Caco-2 (cell line): ENCODE results near the gene ETHE1. TPM values are rescaled to one million over a fixed set of nuclear protein-coding genes. Genes with fewer than 3 reads are reported as not detected.

Experiments
- BruUV-seq: library from RNA; stranded (reverse); fragments of 400-500 nt; replicated peaks from 2 replicates; lab custom pipeline; 2021; lab: Mats Ljungman, UMichigan
- CTCF ChIA-PET: fragments of 300-600 bp; sonication (Branson Sonifier 250); formaldehyde crosslinking; loops from one replicate; lab custom pipeline; 2022; ENCODE audit warnings: antibody characterized with exemption; lab: Charles Lee
- POLR2A ChIA-PET: fragments of 300-600 bp; sonication (Branson Sonifier 250); formaldehyde crosslinking; loops from one replicate; lab custom pipeline; 2022; ENCODE audit warnings: antibody characterized with exemption; lab: Charles Lee
- DNase-seq, 2 experiments: peaks; one replicate each; pipeline versions ENCODE4 v3.0.0 to v3.0.0-alpha.2; 2020 to 2022
- H3K27me3 ChIP-seq: replicated peaks from 2 replicates; pipeline ENCODE4 v1.6.0; 2011; ENCODE audit warnings: low read length; ENCODE audit not compliant: control insufficient read depth, insufficient read depth
- H3K36me3 ChIP-seq: 2 replicates; pipeline ENCODE4 v1.5.1; 2011; ENCODE audit warnings: low read length; ENCODE audit not compliant: control insufficient read depth, insufficient read depth
- H3K4me1 ChIP-seq: fragments of 250-450 bp; sonication (Bioruptor Pico); 2 replicates; pipeline ENCODE4 v1.5.1; 2020; ENCODE audit warnings: mild to moderate bottlenecking
- H3K4me3 ChIP-seq: 2 replicates; pipeline ENCODE4 v1.5.1; 2011; ENCODE audit warnings: low read depth, mild to moderate bottlenecking, control low read depth, low read length
- H3K9me3 ChIP-seq: fragments of 250-450 bp; sonication (Bioruptor Pico); 2 replicates; pipeline ENCODE4 v1.5.1; 2020; ENCODE audit warnings: mild to moderate bottlenecking, moderate library complexity
- H3K27ac Mint-ChIP-seq: one replicate; pipeline ENCODE4 v1.8.0; 2022; ENCODE audit warnings: mixed read lengths; ENCODE audit not compliant: unreplicated experiment
- H3K27me3 Mint-ChIP-seq: one replicate; pipeline ENCODE4 v1.8.0; 2022; ENCODE audit warnings: mixed read lengths; ENCODE audit not compliant: insufficient read depth, unreplicated experiment
- H3K36me3 Mint-ChIP-seq: one replicate; pipeline ENCODE4 v1.8.0; 2022; ENCODE audit warnings: mild to moderate bottlenecking, mixed read lengths; ENCODE audit not compliant: insufficient read depth, unreplicated experiment
- H3K4me1 Mint-ChIP-seq: one replicate; pipeline ENCODE4 v1.8.0; 2022; ENCODE audit warnings: low read depth, mixed read lengths; ENCODE audit not compliant: unreplicated experiment
- H3K4me3 Mint-ChIP-seq: one replicate; pipeline ENCODE4 v1.8.0; 2022; ENCODE audit warnings: mild to moderate bottlenecking, moderate library complexity, mixed read lengths; ENCODE audit not compliant: unreplicated experiment
- H3K9me3 Mint-ChIP-seq: one replicate; pipeline ENCODE4 v1.8.0; 2022; ENCODE audit warnings: mixed read lengths; ENCODE audit not compliant: unreplicated experiment
- intact Hi-C: fragments of 100-400 bp; cut with micrococcal nuclease; formaldehyde crosslinking; loops from one replicate; pipeline ENCODE4 v1.10.0; 2022; ENCODE audit not compliant: unreplicated experiment
- total RNA-seq: library from RNA; stranded (reverse); gene quantifications from 2 replicates; pipeline ENCODE4 v1.2.3, GENCODE V29; 2022
- TF ChIP-seq, protein P1 (sequence below), 2 experiments: fragments of 200-600 bp in 1 of 2; IDR thresholded peaks; 1 replicate in 1 of 2; 2 replicates in 1 of 2; pipeline versions ENCODE4 v1.5.1 to v1.8.0; 2011 to 2022; ENCODE audit warnings: antibody characterized with exemption in 1 of 2, control low read depth in 1 of 2, inconsistent platforms in 1 of 2, low read depth in 1 of 2, low read length in 1 of 2, mild to moderate bottlenecking in 1 of 2, moderate library complexity in 1 of 2; ENCODE audit not compliant: insufficient read depth in 1 of 2, severe bottlenecking in 1 of 2, unreplicated experiment in 1 of 2

The ETHE1 gene
- total RNA-seq, 1 experiment from 2014 or later: 39.6 TPM

DNA sequence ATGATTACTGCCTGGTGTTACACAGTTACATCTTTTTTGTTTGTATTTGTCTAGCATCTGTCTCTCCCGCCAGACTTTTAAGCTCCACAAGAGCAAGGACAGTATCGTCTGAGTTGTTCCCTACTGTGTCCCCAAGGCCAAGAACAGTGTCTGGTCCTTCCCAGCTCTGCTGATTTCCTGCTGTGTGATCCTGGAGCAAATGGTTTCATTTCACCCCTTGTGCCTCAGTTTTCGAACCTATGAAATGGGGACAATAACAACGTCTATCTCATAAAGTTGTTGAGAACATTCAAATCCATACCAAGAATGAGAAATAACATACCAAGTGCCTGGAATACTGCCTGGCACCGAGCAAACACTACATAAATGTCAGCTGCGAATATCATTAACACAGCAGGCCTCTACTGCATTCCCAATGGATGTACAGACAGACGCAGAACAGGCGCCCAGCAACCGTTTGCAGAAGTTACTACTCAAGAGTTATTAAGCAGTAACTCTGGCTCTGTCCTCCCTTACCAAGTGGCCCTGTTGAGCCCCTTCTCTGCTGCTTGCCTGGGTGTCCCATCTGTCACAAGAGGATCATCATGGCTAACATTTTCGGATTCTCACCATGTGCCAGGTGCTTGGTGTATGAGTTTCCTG lies 36.9 kb upstream of the ETHE1 start:
- ChIA-PET CTCF (interaction anchor here (1.8 kb wide), 1 partner anchor 9 kb away, joined by 8 read pairs; no protein-coding TSS in a partner anchor), POLR2A (no interaction called here)
- TF ChIP-seq, protein P1, sequence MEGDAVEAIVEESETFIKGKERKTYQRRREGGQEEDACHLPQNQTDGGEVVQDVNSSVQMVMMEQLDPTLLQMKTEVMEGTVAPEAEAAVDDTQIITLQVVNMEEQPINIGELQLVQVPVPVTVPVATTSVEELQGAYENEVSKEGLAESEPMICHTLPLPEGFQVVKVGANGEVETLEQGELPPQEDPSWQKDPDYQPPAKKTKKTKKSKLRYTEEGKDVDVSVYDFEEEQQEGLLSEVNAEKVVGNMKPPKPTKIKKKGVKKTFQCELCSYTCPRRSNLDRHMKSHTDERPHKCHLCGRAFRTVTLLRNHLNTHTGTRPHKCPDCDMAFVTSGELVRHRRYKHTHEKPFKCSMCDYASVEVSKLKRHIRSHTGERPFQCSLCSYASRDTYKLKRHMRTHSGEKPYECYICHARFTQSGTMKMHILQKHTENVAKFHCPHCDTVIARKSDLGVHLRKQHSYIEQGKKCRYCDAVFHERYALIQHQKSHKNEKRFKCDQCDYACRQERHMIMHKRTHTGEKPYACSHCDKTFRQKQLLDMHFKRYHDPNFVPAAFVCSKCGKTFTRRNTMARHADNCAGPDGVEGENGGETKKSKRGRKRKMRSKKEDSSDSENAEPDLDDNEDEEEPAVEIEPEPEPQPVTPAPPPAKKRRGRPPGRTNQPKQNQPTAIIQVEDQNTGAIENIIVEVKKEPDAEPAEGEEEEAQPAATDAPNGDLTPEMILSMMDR (IDR thresholded peaks at IDR 0.05; ENCODE audit: insufficient read depth in 1 of 2, low read depth in 1 of 2, low read length in 1 of 2, severe bottlenecking in 1 of 2, unreplicated experiment in 1 of 2): no peak
- H3K36me3 ChIP-seq: peaks cover 2% of the 10 kb centered on the region; the same call in 1 of the 2 replicates
- no peak overlapping the region for H3K4me3 Mint-ChIP-seq
- no peaks in the 10 kb centered on the region for H3K27me3 Mint-ChIP-seq
- no peak overlapping the region for H3K27ac Mint-ChIP-seq
- intact Hi-C loops: no loop called here
- H3K4me1 Mint-ChIP-seq: no peaks in the 10 kb centered on the region
- H3K9me3 ChIP-seq: no peaks in the 10 kb centered on the region
- H3K36me3 Mint-ChIP-seq: peaks cover 28% of the 10 kb centered on the region
- H3K4me3 ChIP-seq: no peak overlapping the region
- no TSS peak for BruUV-seq
- DNase-seq: no peak
- H3K4me1 ChIP-seq: no peaks in the 10 kb centered on the region
- H3K9me3 Mint-ChIP-seq: no peaks in the 10 kb centered on the region
- H3K27me3 ChIP-seq: no peaks in the 10 kb centered on the region

DNA sequence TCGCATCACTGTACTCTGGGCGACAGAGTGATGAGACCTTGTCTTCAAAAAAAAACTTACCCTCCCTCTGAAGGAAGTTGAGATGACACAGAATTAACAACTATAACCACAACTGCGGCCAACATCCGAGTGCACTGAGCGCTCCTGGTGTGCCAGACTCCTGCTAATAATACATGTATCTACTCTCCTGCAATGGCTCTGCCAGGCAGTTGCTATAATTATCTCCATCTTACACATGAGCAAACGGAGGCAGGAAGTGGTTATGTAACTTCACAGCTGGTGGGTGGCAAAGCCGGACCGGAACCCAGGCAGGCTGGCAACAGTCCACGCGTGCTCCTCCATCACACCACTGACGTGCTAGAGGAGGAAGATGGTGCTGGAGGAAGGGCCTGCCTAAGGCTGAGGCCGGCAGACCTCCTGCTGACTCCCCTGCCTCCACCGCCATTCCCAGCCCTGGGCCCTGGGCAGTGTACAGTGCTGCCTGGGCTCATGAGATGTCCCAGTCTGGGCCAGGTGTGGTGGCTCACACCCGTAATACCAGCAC lies 35.8 kb upstream of the ETHE1 start:
- intact Hi-C loops: no loop called here

DNA sequence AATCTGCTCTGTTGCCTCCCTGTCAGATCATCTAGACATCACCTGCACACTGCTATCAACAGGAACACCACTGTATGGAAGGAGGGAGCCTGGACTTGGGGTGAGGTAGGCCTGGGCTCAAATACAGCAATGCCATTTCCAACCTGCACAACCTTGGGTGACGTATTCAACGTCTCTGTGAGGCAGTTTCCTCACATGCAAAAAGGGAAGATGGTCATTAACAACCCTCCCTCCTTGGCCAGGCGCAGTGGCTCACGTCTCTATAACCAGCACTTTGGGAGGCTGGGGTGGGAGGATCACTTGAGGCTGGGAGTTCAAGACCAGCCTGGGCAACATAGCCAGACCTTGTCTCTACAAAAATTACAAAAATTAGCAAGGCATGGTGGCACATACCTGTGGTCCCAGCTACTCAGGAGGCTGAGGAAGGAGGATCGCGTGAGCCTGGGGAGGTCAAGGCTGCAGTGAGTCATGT lies 35.3 kb upstream of the ETHE1 start:
- DNase-seq: no peak
- TF ChIP-seq, protein P1 (IDR thresholded peaks at IDR 0.05; ENCODE audit: insufficient read depth in 1 of 2, low read depth in 1 of 2, low read length in 1 of 2, severe bottlenecking in 1 of 2, unreplicated experiment in 1 of 2): no peak
- H3K27me3 Mint-ChIP-seq: no peaks in the 10 kb centered on the region
- H3K36me3 Mint-ChIP-seq: peaks cover 28% of the 10 kb centered on the region
- intact Hi-C loops: no loop called here
- H3K9me3 Mint-ChIP-seq: no peaks in the 10 kb centered on the region
- BruUV-seq: no TSS peak
- H3K4me1 Mint-ChIP-seq: no peaks in the 10 kb centered on the region
- no peak overlapping the region for H3K27ac Mint-ChIP-seq
- Histone ChIP-seq H3K4me3 (no peak overlapping the region), H3K9me3 (no peaks in the 10 kb centered on the region), H3K27me3 (no peaks in the 10 kb centered on the region), H3K4me1 (no peaks in the 10 kb centered on the region), H3K36me3 (peaks cover 2% of the 10 kb centered on the region)
- H3K4me3 Mint-ChIP-seq: no peak overlapping the region
- ChIA-PET CTCF (no interaction called here), POLR2A (no interaction called here)

More for the DNA sequence above, 35.8 kb upstream of the ETHE1 start:
- ChIA-PET CTCF (no interaction called here), POLR2A (no interaction called here)
- no peaks in the 10 kb centered on the region for H3K9me3 ChIP-seq
- peaks cover 2% of the 10 kb centered on the region for H3K36me3 ChIP-seq
- Mint-ChIP-seq H3K27ac (no peak overlapping the region), H3K4me3 (no peak overlapping the region), H3K27me3 (no peaks in the 10 kb centered on the region), H3K4me1 (no peaks in the 10 kb centered on the region), H3K9me3 (no peaks in the 10 kb centered on the region), H3K36me3 (peaks cover 28% of the 10 kb centered on the region)
- TF ChIP-seq, protein P1 (IDR thresholded peaks at IDR 0.05; ENCODE audit: insufficient read depth in 1 of 2, low read depth in 1 of 2, low read length in 1 of 2, severe bottlenecking in 1 of 2, unreplicated experiment in 1 of 2): no peak
- H3K27me3 ChIP-seq: no peaks in the 10 kb centered on the region
- no TSS peak for BruUV-seq
- H3K4me1 ChIP-seq: no peaks in the 10 kb centered on the region
- no peak overlapping the region for H3K4me3 ChIP-seq
- no peak for DNase-seq
